Skeletal muscle tissue (tissue), 4 donors: ENCODE data around the gene CHCHD6. TPM values are rescaled to one million over a fixed set of nuclear protein-coding genes. Genes with fewer than 3 reads are reported as not detected.

Source experiments
- H3K27ac ChIP-seq: one replicate; pipeline ENCODE4 v1.7.0; 2013; ENCODE audit warnings: mild to moderate bottlenecking, low read depth, low read length, inconsistent platforms
- H3K27me3 ChIP-seq, 3 donors: one replicate each; pipeline ENCODE4 v1.7.0; 2013; ENCODE audit warnings: low read length in 3 of 3; ENCODE audit not compliant: control insufficient read depth in 3 of 3, insufficient read depth in 3 of 3
- H3K36me3 ChIP-seq, 3 donors: one replicate each; pipeline ENCODE4 v1.7.0; 2013; ENCODE audit warnings: low read length in 3 of 3; ENCODE audit not compliant: control insufficient read depth in 3 of 3, insufficient read depth in 3 of 3
- H3K4me1 ChIP-seq, 3 donors: one replicate each; pipeline ENCODE4 v1.7.0; 2013; ENCODE audit warnings: low read length in 3 of 3, mild to moderate bottlenecking in 3 of 3; ENCODE audit not compliant: control insufficient read depth in 3 of 3, insufficient read depth in 3 of 3
- H3K4me3 ChIP-seq, 3 donors: one replicate each; pipeline ENCODE4 v1.7.0; 2013; ENCODE audit warnings: low read length in 3 of 3
- H3K9ac ChIP-seq, 3 donors: one replicate each; pipeline ENCODE4 v1.7.0; 2013; ENCODE audit warnings: low read length in 3 of 3, mild to moderate bottlenecking in 3 of 3, moderate library complexity in 2 of 3, low read depth in 1 of 3
- H3K9me3 ChIP-seq, 3 donors: one replicate each; pipeline ENCODE4 v1.7.0; 2013; ENCODE audit warnings: low read length in 3 of 3; ENCODE audit not compliant: control insufficient read depth in 3 of 3
- total RNA-seq: library from RNA; depleted of rRNA; stranded (reverse); fragments of >200 nt; gene quantifications from one replicate; pipeline ENCODE4 v1.2.3, GENCODE V29; 2014
- donor health status: Osteomylitis.

CHCHD6 gene
- total RNA-seq, 1 donor from 2014 or later: 8.9 TPM

- Histone ChIP-seq H3K27me3 (no peaks in the 10 kb centered on the region), H3K36me3 (peaks cover 13 to 19% (median 13%) of the 10 kb centered on the region in 3 donors), H3K4me3 (no peak overlapping the region), H3K27ac (no peak overlapping the region), H3K4me1 (peaks cover 39 to 57% (median 47%) of the 10 kb centered on the region in 3 donors), H3K9me3 (no peaks in the 10 kb centered on the region), H3K9ac (no peak overlapping the region)
Measured at GRCh38 chr3:126988451-126989021, 284.5 kb downstream of the CHCHD6 start.

- Histone ChIP-seq H3K36me3 (peaks cover 13 to 19% (median 13%) of the 10 kb centered on the region in 3 donors), H3K9ac (no peak overlapping the region), H3K4me1 (peaks cover 43 to 61% (median 52%) of the 10 kb centered on the region in 3 donors), H3K4me3 (no peak overlapping the region), H3K9me3 (no peaks in the 10 kb centered on the region), H3K27me3 (no peaks in the 10 kb centered on the region), H3K27ac (no peak overlapping the region)
Measured at GRCh38 chr3:126989316-126990023, 285.4 kb downstream of the CHCHD6 start.

- Histone ChIP-seq H3K9me3 (no peaks in the 10 kb centered on the region), H3K36me3 (peaks cover 13 to 19% (median 13%) of the 10 kb centered on the region in 3 donors), H3K4me1 (peaks cover 46 to 61% (median 54%) of the 10 kb centered on the region in 3 donors), H3K9ac (no peak overlapping the region), H3K27me3 (no peaks in the 10 kb centered on the region), H3K4me3 (no peak overlapping the region), H3K27ac (no peak overlapping the region)
Measured at GRCh38 chr3:126990024-126990700, 286.1 kb downstream of the CHCHD6 start.

GRCh38 chr3:126990890-126991289 is 286.9 kb downstream of the CHCHD6 start:
- H3K27me3 ChIP-seq: no peaks in the 10 kb centered on the region
- no peaks in the 10 kb centered on the region for H3K9me3 ChIP-seq
- H3K27ac ChIP-seq: no peak overlapping the region
- no peak overlapping the region for H3K4me3 ChIP-seq
- no peak overlapping the region for H3K9ac ChIP-seq
- H3K4me1 ChIP-seq: peaks cover 48 to 66% (median 52%) of the 10 kb centered on the region in 3 donors
- H3K36me3 ChIP-seq: peaks cover 13 to 19% (median 13%) of the 10 kb centered on the region in 3 donors

- H3K4me1 ChIP-seq: peaks cover 49 to 66% (median 51%) of the 10 kb centered on the region in 3 donors
- H3K9ac ChIP-seq: peak overlapping the region; percentile 23 to 54 (median 51)
- H3K27ac ChIP-seq: no peak overlapping the region
- H3K9me3 ChIP-seq: no peaks in the 10 kb centered on the region
- H3K27me3 ChIP-seq: no peaks in the 10 kb centered on the region
- peaks cover 13 to 19% (median 13%) of the 10 kb centered on the region in 3 donors for H3K36me3 ChIP-seq
- no peak overlapping the region for H3K4me3 ChIP-seq
Measured at GRCh38 chr3:126991366-126992200, 287.5 kb downstream of the CHCHD6 start.

GRCh38 chr3:126992216-126992615 is 288.2 kb downstream of the CHCHD6 start:
- H3K4me3 ChIP-seq: no peak overlapping the region
- peaks cover 13 to 19% (median 15%) of the 10 kb centered on the region in 3 donors for H3K36me3 ChIP-seq
- H3K9me3 ChIP-seq: no peaks in the 10 kb centered on the region
- no peak overlapping the region for H3K27ac ChIP-seq
- H3K4me1 ChIP-seq: peaks cover 44 to 65% (median 48%) of the 10 kb centered on the region in 3 donors
- H3K27me3 ChIP-seq: no peaks in the 10 kb centered on the region
- peak overlapping the region; percentile 23 to 54 (median 51) for H3K9ac ChIP-seq

- Histone ChIP-seq H3K4me3 (no peak overlapping the region), H3K36me3 (peaks cover 13 to 19% (median 15%) of the 10 kb centered on the region in 3 donors), H3K27me3 (no peaks in the 10 kb centered on the region), H3K9ac (peak overlapping the region; percentile 21 to 50 (median 32)), H3K27ac (no peak overlapping the region), H3K4me1 (peaks cover 41 to 62% (median 45%) of the 10 kb centered on the region in 3 donors), H3K9me3 (no peaks in the 10 kb centered on the region)
Measured at GRCh38 chr3:126992776-126993175, 288.7 kb downstream of the CHCHD6 start.

- peaks cover 41 to 66% (median 46%) of the 10 kb centered on the region in 3 donors for H3K4me1 ChIP-seq
- H3K27ac ChIP-seq: no peak overlapping the region
- H3K27me3 ChIP-seq: no peaks in the 10 kb centered on the region
- H3K9ac ChIP-seq: peak overlapping the region in 1 of 3 donors; percentile 50
- H3K9me3 ChIP-seq: no peaks in the 10 kb centered on the region
- peaks cover 13 to 19% (median 15%) of the 10 kb centered on the region in 3 donors for H3K36me3 ChIP-seq
- no peak overlapping the region for H3K4me3 ChIP-seq
Measured at GRCh38 chr3:126993436-126993835, 289.4 kb downstream of the CHCHD6 start.

- H3K4me1 ChIP-seq: peaks cover 49 to 79% (median 52%) of the 10 kb centered on the region in 3 donors
- H3K27ac ChIP-seq: no peak overlapping the region
- no peaks in the 10 kb centered on the region for H3K9me3 ChIP-seq
- H3K27me3 ChIP-seq: no peaks in the 10 kb centered on the region
- no peak overlapping the region for H3K4me3 ChIP-seq
- H3K36me3 ChIP-seq: peaks cover 6 to 10% (median 6%) of the 10 kb centered on the region in 3 donors
- peak overlapping the region in 2 of 3 donors; percentile 12 to 50 for H3K9ac ChIP-seq
Measured at GRCh38 chr3:126994661-126995245, 290.7 kb downstream of the CHCHD6 start.
